CD14-positive monocyte (primary cell): ENCODE measurements around the gene DOCK3. TPM values are rescaled to one million over a fixed set of nuclear protein-coding genes. Genes with fewer than 3 reads are reported as not detected.

Experiments used
- DNase-seq, 3 donors: peaks; one replicate each; pipeline ENCODE4 v3.0.0-alpha.2; 2011 to 2022
- H2AFZ ChIP-seq: 2 replicates; pipeline ENCODE4 v1.6.0; 2012; ENCODE audit warnings: mild to moderate bottlenecking, low read depth, low read length, inconsistent platforms; ENCODE audit not compliant: insufficient read depth, poor library complexity, severe bottlenecking
- H3K27ac ChIP-seq, 2 donors: 1 replicate in 1 of 2; 2 replicates in 1 of 2; pipeline ENCODE4 v1.5.1; 2012 to 2013; ENCODE audit warnings: low read length in 2 of 2, control low read depth in 1 of 2, inconsistent platforms in 1 of 2, low read depth in 1 of 2, mild to moderate bottlenecking in 1 of 2
- H3K27me3 ChIP-seq, 2 donors: one replicate each; pipeline versions ENCODE4 v1.6.0 to v1.6.1; 2011 to 2013; ENCODE audit warnings: low read length in 2 of 2; ENCODE audit not compliant: control insufficient read depth in 2 of 2, insufficient read depth in 2 of 2
- H3K36me3 ChIP-seq, 2 donors: replicated peaks in 1 of 2; 1 replicate in 1 of 2; 2 replicates in 1 of 2; pipeline versions ENCODE4 v1.5.1 to v1.6.1; 2012 to 2013; ENCODE audit warnings: low read length in 2 of 2, control low read depth in 1 of 2, inconsistent platforms in 1 of 2, mild to moderate bottlenecking in 1 of 2; ENCODE audit not compliant: insufficient read depth in 2 of 2, control insufficient read depth in 1 of 2
- H3K4me1 ChIP-seq, 2 donors: 1 replicate in 1 of 2; 2 replicates in 1 of 2; pipeline versions ENCODE4 v1.5.1 to v1.6.1; 2012 to 2013; ENCODE audit warnings: low read length in 2 of 2, control low read depth in 1 of 2, inconsistent platforms in 1 of 2, mild to moderate bottlenecking in 1 of 2, moderate library complexity in 1 of 2; ENCODE audit not compliant: insufficient read depth in 2 of 2, control insufficient read depth in 1 of 2
- H3K4me2 ChIP-seq: replicated peaks from 2 replicates; pipeline ENCODE3; 2012; ENCODE audit warnings: low read length, moderate library complexity, mild to moderate bottlenecking; ENCODE audit not compliant: poor library complexity, severe bottlenecking; ENCODE audit errors: extremely low read depth
- H3K4me3 ChIP-seq, 3 experiments: fragments of 200-600 bp in 1 of 3; sonication (generic) in 1 of 3; replicated peaks in 1 of 3; 1 replicate in 2 of 3; 2 replicates in 1 of 3; pipeline ENCODE4 v1.5.1; 2011 to 2013; ENCODE audit warnings: low read length in 3 of 3, mild to moderate bottlenecking in 3 of 3, control low read depth in 2 of 3, low read depth in 2 of 3, inconsistent platforms in 1 of 3, moderate library complexity in 1 of 3
- H3K79me2 ChIP-seq: 2 replicates; pipeline ENCODE4 v1.6.0; 2012; ENCODE audit warnings: mild to moderate bottlenecking, control low read depth, inconsistent platforms, low read length, moderate library complexity; ENCODE audit not compliant: insufficient read depth
- H3K9ac ChIP-seq: 2 replicates; pipeline ENCODE4 v1.6.0; 2017; ENCODE audit warnings: low read length, mild to moderate bottlenecking; ENCODE audit not compliant: insufficient read depth, poor library complexity, severe bottlenecking
- H3K9me3 ChIP-seq, 2 donors: replicated peaks in 1 of 2; 1 replicate in 1 of 2; 2 replicates in 1 of 2; pipeline versions ENCODE4 v1.5.1 to v1.6.1; 2012 to 2013; ENCODE audit warnings: low read length in 2 of 2, control low read depth in 1 of 2; ENCODE audit not compliant: control insufficient read depth in 1 of 2, insufficient read depth in 1 of 2
- H4K20me1 ChIP-seq: 2 replicates; pipeline ENCODE4 v1.6.0; 2012; ENCODE audit warnings: mild to moderate bottlenecking, low read length, control low read depth, moderate library complexity; ENCODE audit not compliant: insufficient read depth
- H3K27ac Mint-ChIP-seq, 7 donors: one replicate each; pipeline ENCODE4 v1.8.0; 2020; ENCODE audit warnings: mild to moderate bottlenecking in 7 of 7, mixed read lengths in 7 of 7, moderate library complexity in 6 of 7, inconsistent platforms in 2 of 7
- H3K27me3 Mint-ChIP-seq, 3 donors: one replicate each; pipeline ENCODE4 v1.8.0; 2021 to 2022; ENCODE audit warnings: low read depth in 3 of 3, mild to moderate bottlenecking in 3 of 3, mixed read lengths in 3 of 3, moderate library complexity in 3 of 3, inconsistent platforms in 1 of 3
- H3K36me3 Mint-ChIP-seq, 2 donors: one replicate each; pipeline ENCODE4 v1.8.0; 2020; ENCODE audit warnings: mixed read lengths in 2 of 2, inconsistent platforms in 1 of 2, mild to moderate bottlenecking in 1 of 2
- H3K4me1 Mint-ChIP-seq: one replicate; pipeline ENCODE4 v1.8.0; 2020; ENCODE audit warnings: mild to moderate bottlenecking, mixed read lengths
- H3K4me3 Mint-ChIP-seq, 2 donors: one replicate each; pipeline ENCODE4 v1.8.0; 2020; ENCODE audit warnings: mild to moderate bottlenecking in 2 of 2, mixed read lengths in 2 of 2, moderate library complexity in 1 of 2
- H3K9me3 Mint-ChIP-seq, 7 donors: one replicate each; pipeline ENCODE4 v1.8.0; 2020 to 2022; ENCODE audit warnings: mixed read lengths in 7 of 7, mild to moderate bottlenecking in 6 of 7, moderate library complexity in 6 of 7, inconsistent platforms in 2 of 7
- WGBS: methylation state at CpG from one replicate; pipeline ENCODE4 v1.1.5; 2013; ENCODE audit warnings: missing lambda C conversion rate; ENCODE audit not compliant: insufficient coverage; 5-methylcytosine and 5-hydroxymethylcytosine counted together
- intact Hi-C, 2 donors: fragments of 100-400 bp; cut with micrococcal nuclease; formaldehyde crosslinking; loops; one replicate each; pipeline versions ENCODE4 v1.15.0 to v1.15.1; 2023
- polyA plus RNA-seq, 3 donors: library from polyadenylated mRNA; depleted of rRNA in 1 of 3; unstranded in 2 of 3; stranded (reverse) in 1 of 3; fragments of 300-500 nt in 2 of 3; fragments of >200 nt in 1 of 3; fragmentation: Illumina TruSeq in 2 of 3; gene quantifications; 1 replicate in 2 of 3; 2 replicates in 1 of 3; pipeline ENCODE4 v1.2.3, GENCODE V29; 2012 to 2021
- TF ChIP-seq, protein P1 (sequence below): fragments of 200-600 bp; IDR thresholded peaks from one replicate; pipeline ENCODE4 v1.8.0; 2022; ENCODE audit warnings: antibody characterized with exemption, mild to moderate bottlenecking

DOCK3 gene
- polyA plus RNA-seq, 3 donors: 0.03 TPM; not detected in 1

- H3K4me3 Mint-ChIP-seq: no peak overlapping the region
- intact Hi-C loops: no loop called here
- H3K9me3 Mint-ChIP-seq: peaks cover 0 to 3% (median 1%) of the 10 kb centered on the region in 7 donors
- H3K79me2 ChIP-seq: no peaks in the 10 kb centered on the region
- no peaks in the 10 kb centered on the region for H3K36me3 ChIP-seq
- H3K9me3 ChIP-seq: no peaks in the 10 kb centered on the region
- no peaks in the 10 kb centered on the region for H3K27me3 ChIP-seq
- 100% methylated on average over 4 of the region's 6 CpGs for WGBS
- peaks cover 0 to 3% (median 0%) of the 10 kb centered on the region in 3 donors for H3K27me3 Mint-ChIP-seq
- no peaks in the 10 kb centered on the region for H3K4me1 Mint-ChIP-seq
- H3K27ac Mint-ChIP-seq: peak overlapping the region in 1 of 7 donors; percentile 70
- DNase-seq: no peak
- H3K4me2 ChIP-seq: no peak overlapping the region
- no peak overlapping the region for H3K4me3 ChIP-seq
- TF ChIP-seq, protein P1, sequence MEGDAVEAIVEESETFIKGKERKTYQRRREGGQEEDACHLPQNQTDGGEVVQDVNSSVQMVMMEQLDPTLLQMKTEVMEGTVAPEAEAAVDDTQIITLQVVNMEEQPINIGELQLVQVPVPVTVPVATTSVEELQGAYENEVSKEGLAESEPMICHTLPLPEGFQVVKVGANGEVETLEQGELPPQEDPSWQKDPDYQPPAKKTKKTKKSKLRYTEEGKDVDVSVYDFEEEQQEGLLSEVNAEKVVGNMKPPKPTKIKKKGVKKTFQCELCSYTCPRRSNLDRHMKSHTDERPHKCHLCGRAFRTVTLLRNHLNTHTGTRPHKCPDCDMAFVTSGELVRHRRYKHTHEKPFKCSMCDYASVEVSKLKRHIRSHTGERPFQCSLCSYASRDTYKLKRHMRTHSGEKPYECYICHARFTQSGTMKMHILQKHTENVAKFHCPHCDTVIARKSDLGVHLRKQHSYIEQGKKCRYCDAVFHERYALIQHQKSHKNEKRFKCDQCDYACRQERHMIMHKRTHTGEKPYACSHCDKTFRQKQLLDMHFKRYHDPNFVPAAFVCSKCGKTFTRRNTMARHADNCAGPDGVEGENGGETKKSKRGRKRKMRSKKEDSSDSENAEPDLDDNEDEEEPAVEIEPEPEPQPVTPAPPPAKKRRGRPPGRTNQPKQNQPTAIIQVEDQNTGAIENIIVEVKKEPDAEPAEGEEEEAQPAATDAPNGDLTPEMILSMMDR: no peak
- no peak overlapping the region for H2AFZ ChIP-seq
- H3K4me1 ChIP-seq: no peaks in the 10 kb centered on the region
- no peak overlapping the region for H3K9ac ChIP-seq
- H4K20me1 ChIP-seq: no peaks in the 10 kb centered on the region
- H3K36me3 Mint-ChIP-seq: no peaks in the 10 kb centered on the region
- H3K27ac ChIP-seq: no peak overlapping the region
These were observed 658.3 kb downstream of the DOCK3 start for GRCh38 chr3:51333021-51333420.

- no peak overlapping the region for H3K27ac ChIP-seq
- H2AFZ ChIP-seq: no peak overlapping the region
- H3K79me2 ChIP-seq: no peaks in the 10 kb centered on the region
- no peaks in the 10 kb centered on the region for H3K36me3 Mint-ChIP-seq
- DNase-seq: no peak
- no peaks in the 10 kb centered on the region for H3K4me1 ChIP-seq
- H3K9me3 ChIP-seq: no peaks in the 10 kb centered on the region
- intact Hi-C loops: no loop called here
- peaks cover 1 to 6% (median 6%) of the 10 kb centered on the region in 3 donors for H3K27me3 Mint-ChIP-seq
- no peak overlapping the region for H3K27ac Mint-ChIP-seq
- H3K9ac ChIP-seq: no peak overlapping the region
- H3K27me3 ChIP-seq: no peaks in the 10 kb centered on the region
- no peak overlapping the region for H3K4me2 ChIP-seq
- H3K36me3 ChIP-seq: no peaks in the 10 kb centered on the region
- H3K4me3 Mint-ChIP-seq: no peak overlapping the region
- TF ChIP-seq, protein P1: no peak
- H3K4me1 Mint-ChIP-seq: no peaks in the 10 kb centered on the region
- H3K4me3 ChIP-seq: no peak overlapping the region
- no CpG with 5 or more reads among the region's 1 CpG for WGBS
- no peaks in the 10 kb centered on the region for H4K20me1 ChIP-seq
- H3K9me3 Mint-ChIP-seq: peaks cover 0 to 3% (median 1%) of the 10 kb centered on the region in 7 donors
These were observed 661.5 kb downstream of the DOCK3 start for GRCh38 chr3:51336261-51336660.
